Measurements from ENCODE around the gene PPDPF.

Gene PPDPF, protein sequence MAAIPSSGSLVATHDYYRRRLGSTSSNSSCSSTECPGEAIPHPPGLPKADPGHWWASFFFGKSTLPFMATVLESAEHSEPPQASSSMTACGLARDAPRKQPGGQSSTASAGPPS

DNA sequence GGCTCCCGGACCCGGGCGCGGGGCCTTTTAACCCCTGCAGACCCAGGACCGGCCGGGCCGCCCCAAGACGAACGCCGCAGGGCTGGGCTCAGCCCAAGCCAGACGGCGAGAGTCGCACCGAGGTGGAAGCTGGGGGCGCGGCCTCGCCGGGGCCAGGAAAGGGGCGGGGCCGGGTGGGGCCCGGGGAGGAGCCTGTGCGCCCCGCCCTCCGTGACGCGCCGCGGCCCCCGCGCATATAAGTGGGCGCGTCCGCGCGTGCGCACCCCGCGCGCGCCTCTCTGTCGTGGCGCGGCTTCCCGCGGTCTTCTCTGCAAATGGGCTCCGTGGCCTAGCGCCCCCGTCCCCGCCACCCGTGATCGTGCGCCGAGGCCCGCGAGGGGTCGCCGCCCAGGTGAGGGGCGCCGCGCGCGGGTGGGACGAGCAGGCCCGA lies at the start of gene PPDPF:
TSS of gene PPDPF (plus strand) at position 262 of the 430 bp plus-strand sequence. CDS start 544 bp downstream, outside the sequence.
- H3K36me3 ChIP-seq = peaks cover 0 to 21% (median 12%) of the 10 kb centered on the region in 3 donors
- peak; percentile 69 to 88 for DNase-seq
- H3K4me1 ChIP-seq = peaks cover 0 to 29% (median 24%) of the 10 kb centered on the region in 4 donors
- no peaks in the 10 kb centered on the region for H3K9me3 ChIP-seq
- no peaks in the 10 kb centered on the region for H3K27me3 ChIP-seq
- peak within 1 kb of the TSS; percentile 78 to 97 for H3K27ac ChIP-seq
- TF ChIP-seq, protein P1, sequence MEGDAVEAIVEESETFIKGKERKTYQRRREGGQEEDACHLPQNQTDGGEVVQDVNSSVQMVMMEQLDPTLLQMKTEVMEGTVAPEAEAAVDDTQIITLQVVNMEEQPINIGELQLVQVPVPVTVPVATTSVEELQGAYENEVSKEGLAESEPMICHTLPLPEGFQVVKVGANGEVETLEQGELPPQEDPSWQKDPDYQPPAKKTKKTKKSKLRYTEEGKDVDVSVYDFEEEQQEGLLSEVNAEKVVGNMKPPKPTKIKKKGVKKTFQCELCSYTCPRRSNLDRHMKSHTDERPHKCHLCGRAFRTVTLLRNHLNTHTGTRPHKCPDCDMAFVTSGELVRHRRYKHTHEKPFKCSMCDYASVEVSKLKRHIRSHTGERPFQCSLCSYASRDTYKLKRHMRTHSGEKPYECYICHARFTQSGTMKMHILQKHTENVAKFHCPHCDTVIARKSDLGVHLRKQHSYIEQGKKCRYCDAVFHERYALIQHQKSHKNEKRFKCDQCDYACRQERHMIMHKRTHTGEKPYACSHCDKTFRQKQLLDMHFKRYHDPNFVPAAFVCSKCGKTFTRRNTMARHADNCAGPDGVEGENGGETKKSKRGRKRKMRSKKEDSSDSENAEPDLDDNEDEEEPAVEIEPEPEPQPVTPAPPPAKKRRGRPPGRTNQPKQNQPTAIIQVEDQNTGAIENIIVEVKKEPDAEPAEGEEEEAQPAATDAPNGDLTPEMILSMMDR (IDR thresholded peaks at IDR 0.05) = no peak
- peak within 1 kb of the TSS; percentile 73 to 90 for H3K4me3 ChIP-seq
- intact Hi-C loops (cut with DNase I; ENCODE audit: low total_unique reads) = loop anchor here (5.0 kb wide), 1 partner anchor 122 kb away; no protein-coding TSS in a partner anchor

GRCh38 chr20:63471002-63471716 lies 49.4 kb upstream of the PPDPF start:
- Histone ChIP-seq H3K27me3 (peaks cover 0 to 94% of the 10 kb centered on the region in 2 donors), H3K36me3 (no peaks in the 10 kb centered on the region), H3K4me1 (peaks cover 0 to 13% (median 9%) of the 10 kb centered on the region in 4 donors), H3K4me3 (no peak overlapping the region), H3K27ac (no peak overlapping the region), H3K9me3 (no peaks in the 10 kb centered on the region)
- intact Hi-C loops (cut with DNase I; ENCODE audit: low total_unique reads) = no loop called here
- TF ChIP-seq, protein P1 (IDR thresholded peaks at IDR 0.05) = no peak
- no peak for DNase-seq

- no peaks in the 10 kb centered on the region for H3K9me3 ChIP-seq
- no peaks in the 10 kb centered on the region for H3K36me3 ChIP-seq
- no peak for DNase-seq
- peaks cover 0 to 13% (median 9%) of the 10 kb centered on the region in 4 donors for H3K4me1 ChIP-seq
- TF ChIP-seq, protein P1 (IDR thresholded peaks at IDR 0.05) = no peak
- H3K4me3 ChIP-seq = no peak overlapping the region
- H3K27ac ChIP-seq = no peak overlapping the region
- intact Hi-C loops (cut with DNase I; ENCODE audit: low total_unique reads) = no loop called here
- H3K27me3 ChIP-seq = peaks cover 0 to 94% of the 10 kb centered on the region in 2 donors
These were observed 48.9 kb upstream of the PPDPF start for GRCh38 chr20:63471717-63471980.

DNA sequence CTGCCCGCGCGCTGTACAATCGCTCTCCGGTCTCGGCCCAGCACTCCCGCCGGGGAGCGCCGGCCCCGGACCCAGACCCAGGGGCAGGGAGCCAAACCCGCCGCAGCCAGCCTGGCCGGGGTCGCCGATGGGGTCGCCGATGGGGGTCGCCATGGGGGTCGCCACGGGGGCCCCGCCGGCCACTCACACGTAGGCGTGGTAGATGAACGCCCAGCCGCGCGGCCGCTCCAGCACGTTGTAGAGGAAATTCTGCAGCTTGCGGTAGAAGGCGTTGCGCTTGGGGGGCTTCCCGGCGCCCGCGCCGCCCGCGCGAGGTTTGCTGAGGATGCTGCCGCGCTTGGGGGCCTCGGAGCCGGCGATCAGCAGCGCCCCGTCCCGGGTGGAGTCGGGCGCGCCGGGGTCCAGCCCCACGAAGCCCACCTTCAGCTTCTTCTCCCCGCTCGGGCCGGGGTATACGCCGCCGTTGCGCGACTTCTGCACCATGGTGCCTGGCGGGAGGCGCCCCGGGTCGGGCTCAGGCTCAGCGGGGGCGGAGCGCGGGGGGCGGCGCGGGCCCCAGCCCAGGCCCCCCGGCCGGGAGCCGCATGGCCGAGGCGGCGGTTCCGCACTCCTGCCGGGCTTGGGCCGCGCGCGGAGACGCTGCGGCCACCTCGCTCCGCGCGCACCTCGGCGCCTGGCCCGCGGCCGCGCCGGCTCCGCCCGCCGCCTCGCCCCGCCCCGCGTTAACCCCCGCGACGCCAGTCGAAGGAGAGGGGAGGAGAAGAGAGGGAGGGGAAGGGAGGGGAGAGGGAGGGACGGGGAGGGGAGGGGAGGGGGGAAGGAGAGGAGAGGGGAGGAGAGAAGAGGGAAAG lies 48.4 kb upstream of the PPDPF start, which contains the start of gene KCNQ2:
TSS of gene KCNQ2 (minus strand) at position 675 of the 851 bp plus-strand sequence. CDS start at position 483, 192 bp downstream.
- TF ChIP-seq, protein P1 (IDR thresholded peaks at IDR 0.05) = no peak
- Histone ChIP-seq H3K27me3 (peaks cover 0 to 94% of the 10 kb centered on the region in 2 donors), H3K4me3 (no peak within 1 kb of the TSS), H3K4me1 (peaks cover 0 to 13% (median 9%) of the 10 kb centered on the region in 4 donors), H3K9me3 (no peaks in the 10 kb centered on the region), H3K27ac (no peak within 1 kb of the TSS), H3K36me3 (no peaks in the 10 kb centered on the region)
- no peak for DNase-seq
- intact Hi-C loops (cut with DNase I; ENCODE audit: low total_unique reads) = no loop called here

DNA sequence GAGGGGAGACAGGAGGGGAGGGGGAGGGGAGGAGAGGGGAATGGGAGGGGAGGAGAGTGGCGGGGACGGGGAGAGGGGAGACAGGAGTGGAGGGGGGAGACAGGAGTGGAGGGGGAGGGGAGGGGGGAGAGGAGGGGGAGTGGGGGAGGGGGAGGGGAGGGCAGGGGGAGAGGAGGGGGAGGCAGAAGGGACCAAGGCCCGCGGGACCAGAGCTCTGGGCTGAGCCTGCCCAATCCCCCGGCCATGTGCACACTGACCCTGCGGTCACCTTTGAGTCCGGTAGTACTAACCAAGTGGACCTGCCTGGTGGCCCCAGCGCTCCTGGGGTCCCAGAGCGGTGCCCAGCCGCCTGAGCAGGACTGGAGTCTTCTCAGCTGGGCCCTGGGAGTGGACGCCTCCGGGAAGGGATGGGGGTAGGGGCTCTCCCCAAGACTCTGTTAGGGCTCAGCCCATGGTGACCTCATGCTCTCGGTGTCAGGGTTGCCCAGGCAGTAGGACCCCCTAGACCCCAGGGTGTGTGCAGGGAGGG lies 47.6 kb upstream of the PPDPF start:
- Histone ChIP-seq H3K27ac (no peak overlapping the region), H3K27me3 (peaks cover 0 to 94% of the 10 kb centered on the region in 2 donors), H3K4me3 (no peak overlapping the region), H3K9me3 (no peaks in the 10 kb centered on the region), H3K4me1 (peaks cover 0 to 13% (median 9%) of the 10 kb centered on the region in 4 donors), H3K36me3 (no peaks in the 10 kb centered on the region)
- intact Hi-C loops (cut with DNase I; ENCODE audit: low total_unique reads) = no loop called here
- no peak for DNase-seq
- TF ChIP-seq, protein P1 (IDR thresholded peaks at IDR 0.05) = no peak
